ENCODE data around the gene AKNA. TPM values are rescaled to one million over a fixed set of nuclear protein-coding genes. Genes with fewer than 3 reads are reported as not detected.

Gene AKNA
- polyA plus RNA-seq, 1 donor from 2014 or later = 1.2 TPM

DNA sequence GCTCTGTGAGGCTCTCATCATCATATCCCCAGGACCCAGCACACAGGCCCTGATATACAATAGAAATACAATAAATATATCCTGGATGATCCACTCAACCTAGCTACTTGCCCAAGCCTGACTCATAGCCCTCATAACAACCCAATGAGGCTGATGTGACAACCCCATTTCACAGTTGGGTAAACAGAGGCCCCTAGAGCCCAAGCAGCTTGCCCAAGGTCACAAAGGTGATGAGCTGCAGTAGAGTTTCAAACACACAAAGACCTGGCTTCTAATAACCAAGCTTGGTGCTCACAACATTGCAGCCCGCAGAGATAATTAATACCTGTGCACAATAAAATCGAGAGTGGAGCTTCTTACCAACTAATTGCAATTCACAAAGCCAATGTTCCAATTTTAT, 3.2 kb upstream of the AKNA start:
- no peak for TF ChIP-seq MXI1 (conservative IDR thresholded peaks at IDR 0.05; ENCODE audit: poor library complexity, severe bottlenecking)
- TF ChIP-seq SMC3 (conservative IDR thresholded peaks at IDR 0.05; ENCODE audit: poor library complexity) = no peak
- TF ChIP-seq, protein P1, sequence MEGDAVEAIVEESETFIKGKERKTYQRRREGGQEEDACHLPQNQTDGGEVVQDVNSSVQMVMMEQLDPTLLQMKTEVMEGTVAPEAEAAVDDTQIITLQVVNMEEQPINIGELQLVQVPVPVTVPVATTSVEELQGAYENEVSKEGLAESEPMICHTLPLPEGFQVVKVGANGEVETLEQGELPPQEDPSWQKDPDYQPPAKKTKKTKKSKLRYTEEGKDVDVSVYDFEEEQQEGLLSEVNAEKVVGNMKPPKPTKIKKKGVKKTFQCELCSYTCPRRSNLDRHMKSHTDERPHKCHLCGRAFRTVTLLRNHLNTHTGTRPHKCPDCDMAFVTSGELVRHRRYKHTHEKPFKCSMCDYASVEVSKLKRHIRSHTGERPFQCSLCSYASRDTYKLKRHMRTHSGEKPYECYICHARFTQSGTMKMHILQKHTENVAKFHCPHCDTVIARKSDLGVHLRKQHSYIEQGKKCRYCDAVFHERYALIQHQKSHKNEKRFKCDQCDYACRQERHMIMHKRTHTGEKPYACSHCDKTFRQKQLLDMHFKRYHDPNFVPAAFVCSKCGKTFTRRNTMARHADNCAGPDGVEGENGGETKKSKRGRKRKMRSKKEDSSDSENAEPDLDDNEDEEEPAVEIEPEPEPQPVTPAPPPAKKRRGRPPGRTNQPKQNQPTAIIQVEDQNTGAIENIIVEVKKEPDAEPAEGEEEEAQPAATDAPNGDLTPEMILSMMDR (IDR thresholded peaks at IDR 0.05; ENCODE audit: poor library complexity, severe bottlenecking) = no peak
- no peak for TF ChIP-seq EP300 (conservative IDR thresholded peaks at IDR 0.05; ENCODE audit: poor library complexity, severe bottlenecking)
- TF ChIP-seq EZH2 (IDR thresholded peaks at IDR 0.05; ENCODE audit: borderline replicate concordance, insufficient read depth, low read length, poor library complexity, severe bottlenecking) = no peak
- no peak for TF ChIP-seq TAF1 (IDR thresholded peaks at IDR 0.05; ENCODE audit: low read depth)
- TF ChIP-seq POLR2AphosphoS5 (IDR thresholded peaks at IDR 0.05) = no peak
- TF ChIP-seq REST (IDR thresholded peaks at IDR 0.05; ENCODE audit: borderline replicate concordance) = no peak
- TF ChIP-seq RAD21 (conservative IDR thresholded peaks at IDR 0.05) = no peak
- H3F3A ChIP-seq (ENCODE audit: insufficient read depth, low read length, poor library complexity, severe bottlenecking) = no peaks in the 10 kb centered on the region
- H3K36me3 ChIP-seq (ENCODE audit: insufficient read depth, low read length) = no peaks in the 10 kb centered on the region

GRCh38 chr9:114389612-114390368, 2.0 kb upstream of the AKNA start:
- H3K9ac ChIP-seq (ENCODE audit: low read length) = no peak overlapping the region
- no peak overlapping the region for H3K4me2 ChIP-seq (ENCODE audit: low read length)
- no peak overlapping the region for H3K27ac ChIP-seq (ENCODE audit: low read length)
- TF ChIP-seq EZH2 (IDR thresholded peaks at IDR 0.05; ENCODE audit: borderline replicate concordance, insufficient read depth, low read length, poor library complexity, severe bottlenecking) (no peak), MXI1 (conservative IDR thresholded peaks at IDR 0.05; ENCODE audit: poor library complexity, severe bottlenecking) (no peak), REST (IDR thresholded peaks at IDR 0.05; ENCODE audit: borderline replicate concordance) (no peak), TAF1 (IDR thresholded peaks at IDR 0.05; ENCODE audit: low read depth) (no peak), SMC3 (conservative IDR thresholded peaks at IDR 0.05; ENCODE audit: poor library complexity) (no peak), RAD21 (conservative IDR thresholded peaks at IDR 0.05) (no peak), POLR2AphosphoS5 (IDR thresholded peaks at IDR 0.05) (no peak)
- TF ChIP-seq, protein P1 (IDR thresholded peaks at IDR 0.05; ENCODE audit: poor library complexity, severe bottlenecking) = no peak
- H3K36me3 ChIP-seq (ENCODE audit: insufficient read depth, low read length) = no peaks in the 10 kb centered on the region
- no peaks in the 10 kb centered on the region for H4K20me1 ChIP-seq (ENCODE audit: insufficient read depth)
- H3K27me3 ChIP-seq (ENCODE audit: insufficient read depth, low read depth, low read length) = no peaks in the 10 kb centered on the region
- no peaks in the 10 kb centered on the region for H3F3A ChIP-seq (ENCODE audit: insufficient read depth, low read length, poor library complexity, severe bottlenecking)
- H3K79me2 ChIP-seq (replicated peaks; ENCODE audit: insufficient read depth, low read length) = no peaks in the 10 kb centered on the region
- H3K9me2 ChIP-seq (ENCODE audit: insufficient read depth, low read length) = no peaks in the 10 kb centered on the region
- no peak overlapping the region for H3K4me3 ChIP-seq (ENCODE audit: low read length)
- no peaks in the 10 kb centered on the region for H3K9me3 ChIP-seq (ENCODE audit: low read length)
- H2AFZ ChIP-seq (ENCODE audit: low read depth, low read length) = no peak overlapping the region

More for the DNA sequence above, 3.2 kb upstream of the AKNA start:
- H3K27ac ChIP-seq (ENCODE audit: low read length) = no peak overlapping the region
- no peak overlapping the region for H3K9ac ChIP-seq (ENCODE audit: low read length)
- no peaks in the 10 kb centered on the region for H3K27me3 ChIP-seq (ENCODE audit: insufficient read depth, low read depth, low read length)
- H3K79me2 ChIP-seq (replicated peaks; ENCODE audit: insufficient read depth, low read length) = no peaks in the 10 kb centered on the region
- H2AFZ ChIP-seq (ENCODE audit: low read depth, low read length) = no peak overlapping the region
- no peaks in the 10 kb centered on the region for H3K9me3 ChIP-seq (ENCODE audit: low read length)
- H3K4me3 ChIP-seq (ENCODE audit: low read length) = no peak overlapping the region
- H4K20me1 ChIP-seq (ENCODE audit: insufficient read depth) = no peaks in the 10 kb centered on the region
- H3K4me2 ChIP-seq (ENCODE audit: low read length) = no peak overlapping the region
- no peaks in the 10 kb centered on the region for H3K9me2 ChIP-seq (ENCODE audit: insufficient read depth, low read length)
